HepG2 (cell line): Measurements from ENCODE around the gene CNDP1. TPM values are rescaled to one million over a fixed set of nuclear protein-coding genes. Genes with fewer than 3 reads are reported as not detected.

Experiments
- ARNT ChIP-seq: fragments of 450-650 bp; IDR thresholded peaks from 2 replicates; pipeline ENCODE4 v1.6.1; 2017
- DDIT3 ChIP-seq: sonication (generic); formaldehyde crosslinking; IDR thresholded peaks from 2 replicates; pipeline ENCODE4 v1.4.0; 2020; ENCODE audit warnings: mild to moderate bottlenecking, missing genetic modification reagents
- EEA1 ChIP-seq: sonication (generic); formaldehyde crosslinking; IDR thresholded peaks from 2 replicates; pipeline ENCODE4 v1.5.1; 2020; ENCODE audit warnings: mild to moderate bottlenecking, missing genetic modification reagents, borderline replicate concordance
- FOSL1 ChIP-seq: sonication (generic); formaldehyde crosslinking; IDR thresholded peaks from 2 replicates; pipeline ENCODE4 v1.9.0; 2021; ENCODE audit warnings: missing genetic modification reagents, borderline replicate concordance
- FOXP1 ChIP-seq, 2 experiments: fragments of 450-650 bp in 1 of 2; IDR thresholded peaks; 2 replicates each; pipeline ENCODE4 v1.6.1; 2017 to 2018; ENCODE audit warnings: antibody characterized with exemption in 1 of 2
- HOXA3 ChIP-seq: sonication (generic); formaldehyde crosslinking; IDR thresholded peaks from 2 replicates; pipeline ENCODE4 v1.5.0; 2020; ENCODE audit warnings: missing genetic modification reagents
- JUN ChIP-seq: sonication (generic); formaldehyde crosslinking; IDR thresholded peaks from 2 replicates; pipeline ENCODE4 v1.4.0; 2020; ENCODE audit warnings: mild to moderate bottlenecking, missing genetic modification reagents
- JUNB ChIP-seq: sonication (generic); formaldehyde crosslinking; IDR thresholded peaks from 2 replicates; pipeline ENCODE4 v1.8.0; 2022; ENCODE audit warnings: missing genetic modification reagents, mild to moderate bottlenecking, borderline replicate concordance
- POLR2G ChIP-seq: fragments of 200-400 bp; formaldehyde crosslinking; IDR thresholded peaks from 2 replicates; pipeline ENCODE4 v1.6.1; 2018; ENCODE audit warnings: mild to moderate bottlenecking, low read depth, low read length, moderate library complexity
- SNAPC5 ChIP-seq: sonication (generic); formaldehyde crosslinking; IDR thresholded peaks from 2 replicates; pipeline ENCODE4 v1.8.1; 2023; ENCODE audit warnings: mild to moderate bottlenecking, missing genetic modification reagents, borderline replicate concordance
- ZBTB20 ChIP-seq: sonication (generic); formaldehyde crosslinking; IDR thresholded peaks from 2 replicates; pipeline ENCODE4 v1.8.1; 2023; ENCODE audit warnings: missing genetic modification reagents, low read depth, mild to moderate bottlenecking, borderline replicate concordance
- ZNF331 ChIP-seq: sonication (generic); formaldehyde crosslinking; IDR thresholded peaks from 2 replicates; pipeline ENCODE4 v1.4.0; 2020; ENCODE audit warnings: missing genetic modification reagents
- ZNF343 ChIP-seq: sonication (generic); formaldehyde crosslinking; IDR thresholded peaks from 2 replicates; pipeline ENCODE4 v1.4.0; 2020; ENCODE audit warnings: mild to moderate bottlenecking, missing genetic modification reagents
- polyA plus RNA-seq, 8 experiments: library from polyadenylated mRNA; depleted of rRNA in 3 of 8; stranded (reverse) in 7 of 8; unstranded in 1 of 8; fragments of >200 nt; fragmentation: Illumina TruSeq in 4 of 8; extraction: Trizol in 4 of 8; gene quantifications; 2 replicates each; pipeline versions ENCODE4 v1.2.1 to v1.2.3, GENCODE V29; 2011 to 2016; ENCODE audit warnings: low read depth in 4 of 8, missing spikeins in 1 of 8, mixed read lengths in 1 of 8; ENCODE audit not compliant: insufficient read depth in 1 of 8
- total RNA-seq, 5 experiments: library from RNA; depleted of rRNA; stranded (reverse); fragments of >200 nt; fragmentation: Illumina TruSeq; extraction: Trizol; gene quantifications; 2 replicates each; pipeline ENCODE4 v1.2.3, GENCODE V29; 2016; ENCODE audit warnings: low read depth in 1 of 5
- TF ChIP-seq, protein P1 (sequence below): sonication (generic); formaldehyde crosslinking; IDR thresholded peaks from one replicate; pipeline ENCODE4 v1.5.1; 2020; ENCODE audit warnings: mild to moderate bottlenecking, missing genetic modification reagents; ENCODE audit errors: not compliant biosample characterization
- TF ChIP-seq, protein P2 (sequence below): sonication (generic); formaldehyde crosslinking; IDR thresholded peaks from 2 replicates; pipeline ENCODE4 v1.8.1; 2023; ENCODE audit warnings: missing genetic modification reagents, inconsistent platforms, borderline replicate concordance
- TF ChIP-seq, protein P3 (sequence below): sonication (generic); formaldehyde crosslinking; IDR thresholded peaks from 2 replicates; pipeline ENCODE4 v1.4.0; 2020; ENCODE audit warnings: missing genetic modification reagents
- TF ChIP-seq, protein P4 (sequence below): sonication (generic); formaldehyde crosslinking; IDR thresholded peaks from 2 replicates; pipeline ENCODE4 v1.4.0; 2020; ENCODE audit warnings: missing genetic modification reagents

Gene CNDP1
- total and polyA plus RNA-seq, 2 of the 13 experiments (the other 11 are each of a cell fraction or from before 2014, with no cell fraction given) = 0.01 TPM; not detected in 1

DNA sequence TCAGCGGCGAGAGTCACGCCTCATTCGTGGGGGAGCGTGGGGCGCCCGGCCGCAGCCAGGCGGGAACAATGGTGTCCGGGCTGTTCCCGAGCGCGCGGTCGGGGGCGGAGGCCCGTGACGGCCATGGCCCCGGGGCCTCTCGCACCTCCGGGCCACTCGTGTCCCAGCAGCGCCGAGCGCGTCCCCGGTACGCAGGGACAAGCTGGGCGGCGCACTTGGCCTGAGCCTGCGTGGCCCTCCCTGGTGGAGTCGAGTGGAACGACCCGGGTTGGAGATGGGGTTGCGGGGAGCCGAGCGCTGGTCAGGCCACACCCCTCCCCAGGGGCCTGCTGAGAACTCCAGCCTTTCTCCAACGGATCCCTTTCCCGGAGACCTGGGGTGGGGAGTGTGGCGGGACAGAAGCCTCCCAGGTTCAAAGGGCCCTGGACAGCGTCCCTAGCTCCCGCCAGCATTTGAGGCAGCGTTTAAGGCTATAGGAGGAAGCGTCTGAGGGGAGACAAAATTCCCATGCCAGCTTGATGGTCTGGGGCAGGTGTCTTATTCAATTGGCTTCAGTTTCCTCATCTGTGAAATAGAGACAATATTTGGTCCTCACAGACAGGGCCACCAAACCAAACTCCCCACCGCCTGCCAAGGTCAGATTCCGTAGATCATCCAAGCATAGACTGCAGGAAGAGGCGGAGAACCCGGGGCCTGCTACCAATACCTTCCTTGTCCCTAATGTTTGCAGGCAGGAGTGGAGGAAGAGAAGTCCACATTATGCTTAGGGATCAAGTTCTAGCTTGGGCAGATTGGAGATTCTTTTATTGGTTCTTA, 37.6 kb upstream of the CNDP1 start (continued):
- TF ChIP-seq, protein P1, sequence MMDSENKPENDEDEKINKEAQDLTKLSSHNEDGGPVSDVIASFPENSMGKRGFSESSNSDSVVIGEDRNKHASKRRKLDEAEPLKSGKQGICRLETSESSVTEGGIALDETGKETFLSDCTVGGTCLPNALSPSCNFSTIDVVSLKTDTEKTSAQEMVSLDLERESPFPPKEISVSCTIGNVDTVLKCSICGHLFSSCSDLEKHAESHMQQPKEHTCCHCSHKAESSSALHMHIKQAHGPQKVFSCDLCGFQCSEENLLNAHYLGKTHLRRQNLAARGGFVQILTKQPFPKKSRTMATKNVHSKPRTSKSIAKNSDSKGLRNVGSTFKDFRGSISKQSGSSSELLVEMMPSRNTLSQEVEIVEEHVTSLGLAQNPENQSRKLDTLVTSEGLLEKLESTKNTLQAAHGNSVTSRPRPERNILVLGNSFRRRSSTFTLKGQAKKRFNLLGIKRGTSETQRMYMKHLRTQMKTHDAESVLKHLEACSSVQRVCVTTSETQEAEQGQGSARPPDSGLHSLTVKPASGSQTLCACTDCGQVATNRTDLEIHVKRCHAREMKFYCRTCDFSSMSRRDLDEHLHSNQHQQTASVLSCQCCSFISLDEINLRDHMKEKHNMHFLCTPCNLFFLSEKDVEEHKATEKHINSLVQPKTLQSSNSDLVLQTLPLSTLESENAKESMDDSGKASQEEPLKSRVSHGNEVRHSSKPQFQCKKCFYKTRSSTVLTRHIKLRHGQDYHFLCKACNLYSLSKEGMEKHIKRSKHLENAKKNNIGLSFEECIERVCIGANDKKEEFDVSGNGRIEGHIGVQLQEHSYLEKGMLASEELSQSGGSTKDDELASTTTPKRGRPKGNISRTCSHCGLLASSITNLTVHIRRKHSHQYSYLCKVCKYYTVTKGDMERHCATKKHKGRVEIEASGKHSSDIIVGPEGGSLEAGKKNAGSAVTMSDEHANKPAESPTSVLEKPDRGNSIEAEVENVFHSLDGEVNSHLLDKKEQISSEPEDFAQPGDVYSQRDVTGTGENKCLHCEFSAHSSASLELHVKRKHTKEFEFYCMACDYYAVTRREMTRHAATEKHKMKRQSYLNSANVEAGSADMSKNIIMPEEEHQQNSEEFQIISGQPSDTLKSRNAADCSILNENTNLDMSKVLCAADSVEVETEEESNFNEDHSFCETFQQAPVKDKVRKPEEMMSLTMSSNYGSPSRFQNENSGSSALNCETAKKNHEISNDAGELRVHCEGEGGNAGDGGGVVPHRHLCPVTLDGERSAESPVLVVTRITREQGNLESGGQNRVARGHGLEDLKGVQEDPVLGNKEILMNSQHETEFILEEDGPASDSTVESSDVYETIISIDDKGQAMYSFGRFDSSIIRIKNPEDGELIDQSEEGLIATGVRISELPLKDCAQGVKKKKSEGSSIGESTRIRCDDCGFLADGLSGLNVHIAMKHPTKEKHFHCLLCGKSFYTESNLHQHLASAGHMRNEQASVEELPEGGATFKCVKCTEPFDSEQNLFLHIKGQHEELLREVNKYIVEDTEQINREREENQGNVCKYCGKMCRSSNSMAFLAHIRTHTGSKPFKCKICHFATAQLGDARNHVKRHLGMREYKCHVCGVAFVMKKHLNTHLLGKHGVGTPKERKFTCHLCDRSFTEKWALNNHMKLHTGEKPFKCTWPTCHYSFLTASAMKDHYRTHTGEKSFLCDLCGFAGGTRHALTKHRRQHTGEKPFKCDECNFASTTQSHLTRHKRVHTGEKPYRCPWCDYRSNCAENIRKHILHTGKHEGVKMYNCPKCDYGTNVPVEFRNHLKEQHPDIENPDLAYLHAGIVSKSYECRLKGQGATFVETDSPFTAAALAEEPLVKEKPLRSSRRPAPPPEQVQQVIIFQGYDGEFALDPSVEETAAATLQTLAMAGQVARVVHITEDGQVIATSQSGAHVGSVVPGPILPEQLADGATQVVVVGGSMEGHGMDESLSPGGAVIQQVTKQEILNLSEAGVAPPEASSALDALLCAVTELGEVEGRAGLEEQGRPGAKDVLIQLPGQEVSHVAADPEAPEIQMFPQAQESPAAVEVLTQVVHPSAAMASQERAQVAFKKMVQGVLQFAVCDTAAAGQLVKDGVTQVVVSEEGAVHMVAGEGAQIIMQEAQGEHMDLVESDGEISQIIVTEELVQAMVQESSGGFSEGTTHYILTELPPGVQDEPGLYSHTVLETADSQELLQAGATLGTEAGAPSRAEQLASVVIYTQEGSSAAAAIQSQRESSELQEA (CRISPR knock-in tag) = no peak
- no peak for TF ChIP-seq FOXP1 (IDR thresholded peaks at IDR 0.05)
- TF ChIP-seq FOXP1 (CRISPR knock-in tag; IDR thresholded peaks at IDR 0.05) = no peak
- no peak; the same call in 1 of the 2 replicates for TF ChIP-seq ZNF331
- TF ChIP-seq, protein P2, sequence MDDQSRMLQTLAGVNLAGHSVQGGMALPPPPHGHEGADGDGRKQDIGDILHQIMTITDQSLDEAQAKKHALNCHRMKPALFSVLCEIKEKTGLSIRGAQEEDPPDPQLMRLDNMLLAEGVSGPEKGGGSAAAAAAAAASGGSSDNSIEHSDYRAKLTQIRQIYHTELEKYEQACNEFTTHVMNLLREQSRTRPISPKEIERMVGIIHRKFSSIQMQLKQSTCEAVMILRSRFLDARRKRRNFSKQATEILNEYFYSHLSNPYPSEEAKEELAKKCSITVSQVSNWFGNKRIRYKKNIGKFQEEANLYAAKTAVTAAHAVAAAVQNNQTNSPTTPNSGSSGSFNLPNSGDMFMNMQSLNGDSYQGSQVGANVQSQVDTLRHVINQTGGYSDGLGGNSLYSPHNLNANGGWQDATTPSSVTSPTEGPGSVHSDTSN (CRISPR knock-in tag) = no peak
- TF ChIP-seq EEA1 = 0 out of 2 replicates have a peak, but pooled peaks have one; percentile 72
- TF ChIP-seq JUN (CRISPR knock-in tag) = no peak
- TF ChIP-seq POLR2G = peak; percentile 53
- TF ChIP-seq FOSL1 (CRISPR knock-in tag) = no peak
- no peak; the same call in 1 of the 2 replicates for TF ChIP-seq HOXA3
- no peak for TF ChIP-seq ZNF343
- TF ChIP-seq, protein P3, sequence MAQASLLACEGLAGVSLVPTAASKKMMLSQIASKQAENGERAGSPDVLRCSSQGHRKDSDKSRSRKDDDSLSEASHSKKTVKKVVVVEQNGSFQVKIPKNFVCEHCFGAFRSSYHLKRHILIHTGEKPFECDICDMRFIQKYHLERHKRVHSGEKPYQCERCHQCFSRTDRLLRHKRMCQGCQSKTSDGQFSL (CRISPR knock-in tag) = no peak
- TF ChIP-seq DDIT3 (CRISPR knock-in tag) = no peak
- TF ChIP-seq, protein P4, sequence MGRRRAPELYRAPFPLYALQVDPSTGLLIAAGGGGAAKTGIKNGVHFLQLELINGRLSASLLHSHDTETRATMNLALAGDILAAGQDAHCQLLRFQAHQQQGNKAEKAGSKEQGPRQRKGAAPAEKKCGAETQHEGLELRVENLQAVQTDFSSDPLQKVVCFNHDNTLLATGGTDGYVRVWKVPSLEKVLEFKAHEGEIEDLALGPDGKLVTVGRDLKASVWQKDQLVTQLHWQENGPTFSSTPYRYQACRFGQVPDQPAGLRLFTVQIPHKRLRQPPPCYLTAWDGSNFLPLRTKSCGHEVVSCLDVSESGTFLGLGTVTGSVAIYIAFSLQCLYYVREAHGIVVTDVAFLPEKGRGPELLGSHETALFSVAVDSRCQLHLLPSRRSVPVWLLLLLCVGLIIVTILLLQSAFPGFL (CRISPR knock-in tag) = no peak
- TF ChIP-seq JUNB (CRISPR knock-in tag) = no peak
- 0 out of 2 replicates have a peak, but pooled peaks have one; percentile 33 for TF ChIP-seq SNAPC5 (CRISPR knock-in tag)
- no peak for TF ChIP-seq ARNT
- no peak; the same call in 1 of the 2 replicates for TF ChIP-seq ZBTB20 (CRISPR knock-in tag)
